HG02763 (cell line): ENCODE results near the gene PDHB.
"Not testable (repeated sequence)": the region's sequence is repeated elsewhere in the genome, so short reads cannot be mapped to it uniquely, and the experiment has no call there.

Experiments used
- ATAC-seq: cut with Tn5 transposase; IDR thresholded peaks from one replicate; pipeline ENCODE4 v1.9.1; 2021; ENCODE audit warnings: mild to moderate bottlenecking, moderate library complexity; ENCODE audit not compliant: unreplicated experiment

Gene PDHB

DNA sequence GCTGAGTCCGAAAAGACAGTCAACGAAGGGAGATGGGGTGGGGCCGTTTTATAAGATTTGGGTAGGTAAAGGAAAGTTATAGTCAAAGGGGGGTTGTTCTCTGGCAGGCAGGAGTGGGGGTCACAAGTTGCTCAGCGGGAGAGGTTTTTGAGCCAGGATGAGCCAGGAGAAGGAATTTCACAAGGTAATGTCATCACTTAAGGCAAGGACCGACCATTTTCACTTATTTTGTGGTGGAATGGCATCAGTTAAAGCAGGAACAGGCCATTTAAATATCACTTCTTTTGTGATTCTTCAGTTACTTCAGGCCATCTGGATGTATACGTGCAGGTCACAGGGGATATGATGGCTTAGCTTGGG is 7.3 kb upstream of the PDHB start:
- ATAC-seq, result not testable (repeated sequence)

- ATAC-seq, result not testable (repeated sequence)
Observed at GRCh38 chr3:58437276-58437675, 3.6 kb upstream of the PDHB start.

GRCh38 chr3:58434990-58435389 is 1.4 kb upstream of the PDHB start:
- no peak for ATAC-seq

DNA sequence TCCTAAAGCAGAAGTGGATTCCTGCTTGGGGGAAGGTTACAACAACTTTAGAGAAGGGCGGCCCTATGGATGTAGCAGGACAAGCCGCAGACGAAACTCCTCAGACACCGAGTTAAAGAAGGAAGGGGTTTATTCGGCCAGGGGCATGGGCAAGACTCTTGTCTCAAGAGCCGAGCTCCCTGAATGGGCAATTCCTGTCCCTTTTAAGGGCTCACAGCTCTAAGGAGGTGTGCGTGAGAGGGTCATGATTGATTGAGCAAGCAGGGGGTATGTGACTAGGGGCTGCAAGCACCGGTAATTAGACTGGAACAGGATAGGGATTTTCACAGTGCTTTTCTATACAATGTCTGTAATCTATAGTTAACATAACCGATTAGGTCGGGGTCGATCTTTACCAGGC is 879 bp upstream of the PDHB start:
- ATAC-seq, result no peak

GRCh38 chr3:58434168-58434504 is 504 bp upstream of the PDHB start:
- no peak for ATAC-seq

- no peak for ATAC-seq
Observed at GRCh38 chr3:58432905-58433304, 727 bp downstream of the PDHB start.

DNA sequence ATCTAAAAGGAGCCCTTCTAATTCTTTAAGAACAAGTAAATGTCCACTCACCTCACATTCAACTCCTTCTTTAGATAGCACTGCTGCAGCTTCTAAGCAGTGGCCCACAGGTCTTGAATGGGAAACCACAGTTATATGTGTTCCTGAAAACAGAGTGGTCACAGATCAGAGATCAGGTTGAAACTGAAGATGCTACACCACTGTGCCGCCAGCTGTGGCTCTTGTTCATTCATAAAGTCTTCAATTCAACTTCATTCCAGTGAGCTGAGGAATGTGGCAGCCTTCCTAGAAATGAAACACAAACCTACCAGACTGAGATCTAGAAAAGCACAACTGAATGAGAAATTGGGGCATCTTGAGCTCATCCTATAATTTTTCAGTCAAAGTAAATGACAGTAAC is 4.0 kb downstream of the PDHB start:
- ATAC-seq, result peak; percentile 35

GRCh38 chr3:58427661-58428361 is 5.8 kb downstream of the PDHB start:
- ATAC-seq, result no peak

GRCh38 chr3:58425782-58426181 is 7.8 kb downstream of the PDHB start:
- no peak for ATAC-seq

- ATAC-seq, result no peak
Observed at GRCh38 chr3:58424613-58425012, 9.0 kb downstream of the PDHB start.

- ATAC-seq, result no peak
Observed at GRCh38 chr3:58422756-58423325, 10.8 kb downstream of the PDHB start.

DNA sequence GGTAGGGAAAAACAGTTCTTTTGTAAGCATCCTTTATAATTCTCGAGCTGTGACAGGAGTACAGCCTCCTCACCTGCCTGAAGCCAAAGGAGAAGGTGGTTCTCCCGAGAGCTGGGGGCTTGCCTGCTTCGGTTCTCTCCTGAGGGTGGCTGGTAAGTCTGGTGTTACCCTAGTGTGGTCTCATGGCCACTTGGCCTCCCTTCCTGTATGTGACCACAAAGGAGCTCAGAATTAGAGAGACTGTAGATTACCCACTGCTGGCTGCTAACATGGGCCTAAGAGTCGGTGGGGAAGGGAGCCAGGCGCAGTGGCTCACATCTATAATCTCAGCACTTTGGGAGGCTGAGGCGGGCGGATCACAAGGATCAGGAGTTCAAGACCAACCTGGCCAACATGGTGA is 12.6 kb downstream of the PDHB start:
- no peak for ATAC-seq

GRCh38 chr3:58419780-58420507 is 13.7 kb downstream of the PDHB start:
- no peak for ATAC-seq

GRCh38 chr3:58418227-58418626 is 15.4 kb downstream of the PDHB start:
- ATAC-seq, result no peak

- no peak for ATAC-seq
Observed at GRCh38 chr3:58417075-58417474, 16.6 kb downstream of the PDHB start.

- no peak for ATAC-seq
Observed at GRCh38 chr3:58416191-58416590, 17.4 kb downstream of the PDHB start.

- no peak for ATAC-seq
Observed at GRCh38 chr3:58414538-58415197, 19.0 kb downstream of the PDHB start.

GRCh38 chr3:58411851-58412830 is 21.5 kb downstream of the PDHB start:
- ATAC-seq, result no peak

GRCh38 chr3:58411036-58411435 is 22.6 kb downstream of the PDHB start:
- ATAC-seq, result no peak

GRCh38 chr3:58409663-58410062 is 24.0 kb downstream of the PDHB start:
- no peak for ATAC-seq

DNA sequence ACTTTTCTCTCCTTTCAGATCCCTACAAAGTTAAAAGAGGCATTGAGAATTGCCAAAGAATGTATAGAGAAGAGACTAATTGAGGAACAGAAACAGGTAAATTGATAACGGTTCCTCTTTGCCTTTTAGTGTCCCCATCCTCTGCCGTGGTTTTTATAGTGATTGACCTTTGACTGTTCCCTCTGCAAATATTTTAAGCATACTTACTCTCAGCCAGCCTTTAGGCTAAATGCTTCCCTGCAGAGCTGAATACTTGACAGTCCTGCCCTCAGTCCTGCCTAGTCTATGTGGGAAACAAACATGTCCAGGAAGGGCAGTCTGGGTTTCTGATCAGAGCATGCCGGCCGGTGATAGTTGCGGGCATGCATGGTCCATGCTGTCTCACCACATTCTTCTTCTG is 24.7 kb downstream of the PDHB start:
- ATAC-seq, result no peak
